ENCODE results near the gene GTF2H4. TPM values are rescaled to one million over a fixed set of nuclear protein-coding genes. Genes with fewer than 3 reads are reported as not detected.

Gene GTF2H4
- total RNA-seq, 1 donor from 2014 or later, result 29.2 TPM

DNA sequence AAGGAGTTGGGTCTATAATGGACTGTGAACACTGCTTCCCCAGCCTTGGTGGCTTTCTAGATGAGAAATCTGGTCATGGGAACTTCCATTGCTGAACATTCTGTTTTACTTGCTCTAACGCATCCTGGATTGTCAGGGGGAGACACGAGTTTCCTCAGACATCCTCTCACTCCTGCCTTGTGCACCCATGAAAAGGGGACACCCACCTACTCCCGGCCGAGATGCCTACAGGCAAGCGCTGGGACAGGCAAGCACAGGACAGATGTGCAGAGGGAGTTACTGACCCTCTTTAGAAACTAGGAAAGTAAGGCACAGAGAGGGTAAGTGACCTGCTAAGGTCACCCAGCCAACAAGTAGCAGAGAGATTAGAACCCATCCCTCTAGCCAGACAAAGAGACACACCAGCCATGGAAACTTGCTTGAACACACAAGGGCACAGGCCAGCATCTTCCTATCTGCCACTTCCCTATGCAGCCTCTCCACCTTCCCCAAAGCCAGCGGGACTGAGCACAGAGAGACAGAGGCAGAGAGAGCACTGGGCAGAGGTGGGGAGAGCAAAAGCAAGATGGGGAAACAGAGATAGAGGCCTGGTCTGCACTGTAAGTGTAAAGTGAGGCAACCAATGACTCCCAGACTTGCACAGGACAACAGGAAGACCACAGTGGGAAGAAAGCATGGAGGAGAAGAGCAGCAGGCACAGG lies 24.8 kb downstream of the GTF2H4 start:
- Histone ChIP-seq H4K20me1 (ENCODE audit: low read depth) (no peaks in the 10 kb centered on the region), H3K9me3 (ENCODE audit: low read depth) (no peaks in the 10 kb centered on the region), H3K4me1 (peaks cover 6% of the 10 kb centered on the region), H3K79me2 (ENCODE audit: low read depth) (no peaks in the 10 kb centered on the region), H3F3A (ENCODE audit: low read depth) (no peaks in the 10 kb centered on the region), H3K27ac (no peak overlapping the region), H3K27me3 (no peaks in the 10 kb centered on the region), H2AFZ (replicated peaks) (no peak overlapping the region), H3K36me3 (no peaks in the 10 kb centered on the region), H3K9ac (no peak overlapping the region), H3K4me2 (no peak overlapping the region), H3K4me3 (no peak overlapping the region)
- Mint-ChIP-seq H3K36me3 (peaks cover 13% of the 10 kb centered on the region), H3K4me1 (peaks cover 3% of the 10 kb centered on the region), H3K27ac (no peak overlapping the region), H3K27me3 (ENCODE audit: insufficient read depth, low read depth) (peaks cover 7% of the 10 kb centered on the region), H3K4me3 (peak overlapping the region; percentile 23), H3K9me3 (peaks cover 14% of the 10 kb centered on the region)
- DNase-seq (ENCODE audit: low spot score), result no peak
- TF ChIP-seq EZH2phosphoT487 (IDR thresholded peaks at IDR 0.05) (no peak), EZH2 (IDR thresholded peaks at IDR 0.05) (no peak)
- TF ChIP-seq, protein P1, sequence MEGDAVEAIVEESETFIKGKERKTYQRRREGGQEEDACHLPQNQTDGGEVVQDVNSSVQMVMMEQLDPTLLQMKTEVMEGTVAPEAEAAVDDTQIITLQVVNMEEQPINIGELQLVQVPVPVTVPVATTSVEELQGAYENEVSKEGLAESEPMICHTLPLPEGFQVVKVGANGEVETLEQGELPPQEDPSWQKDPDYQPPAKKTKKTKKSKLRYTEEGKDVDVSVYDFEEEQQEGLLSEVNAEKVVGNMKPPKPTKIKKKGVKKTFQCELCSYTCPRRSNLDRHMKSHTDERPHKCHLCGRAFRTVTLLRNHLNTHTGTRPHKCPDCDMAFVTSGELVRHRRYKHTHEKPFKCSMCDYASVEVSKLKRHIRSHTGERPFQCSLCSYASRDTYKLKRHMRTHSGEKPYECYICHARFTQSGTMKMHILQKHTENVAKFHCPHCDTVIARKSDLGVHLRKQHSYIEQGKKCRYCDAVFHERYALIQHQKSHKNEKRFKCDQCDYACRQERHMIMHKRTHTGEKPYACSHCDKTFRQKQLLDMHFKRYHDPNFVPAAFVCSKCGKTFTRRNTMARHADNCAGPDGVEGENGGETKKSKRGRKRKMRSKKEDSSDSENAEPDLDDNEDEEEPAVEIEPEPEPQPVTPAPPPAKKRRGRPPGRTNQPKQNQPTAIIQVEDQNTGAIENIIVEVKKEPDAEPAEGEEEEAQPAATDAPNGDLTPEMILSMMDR (IDR thresholded peaks at IDR 0.05), result no peak

DNA sequence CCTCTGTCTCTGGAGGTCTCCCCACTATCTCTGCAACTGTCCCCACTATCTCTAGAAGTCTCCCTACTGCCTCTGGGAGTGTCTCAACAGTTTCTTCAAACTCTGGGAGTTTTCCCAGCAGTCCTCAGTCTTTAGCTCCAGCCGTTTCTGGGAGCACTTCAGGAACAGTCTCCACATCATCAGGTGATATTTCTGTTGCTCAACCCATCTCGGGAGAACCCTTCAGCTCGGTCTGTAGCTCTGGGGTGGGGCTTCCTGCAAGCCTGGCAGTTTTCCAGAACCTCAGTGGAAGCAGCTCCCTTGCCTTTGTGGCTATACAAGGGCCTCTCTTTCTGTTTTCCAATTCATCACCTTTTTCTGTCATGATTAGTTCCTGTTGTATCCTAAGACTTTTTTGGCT lies 27.0 kb downstream of the GTF2H4 start:
- Histone ChIP-seq H2AFZ (replicated peaks) (no peak overlapping the region), H3K4me2 (no peak overlapping the region), H3K36me3 (no peaks in the 10 kb centered on the region), H3K9me3 (ENCODE audit: low read depth) (no peaks in the 10 kb centered on the region), H3K79me2 (ENCODE audit: low read depth) (no peaks in the 10 kb centered on the region), H3F3A (ENCODE audit: low read depth) (no peaks in the 10 kb centered on the region), H3K27me3 (no peaks in the 10 kb centered on the region), H4K20me1 (ENCODE audit: low read depth) (no peaks in the 10 kb centered on the region), H3K4me3 (no peak overlapping the region), H3K9ac (no peak overlapping the region), H3K4me1 (peaks cover 6% of the 10 kb centered on the region), H3K27ac (no peak overlapping the region)
- TF ChIP-seq EZH2phosphoT487 (IDR thresholded peaks at IDR 0.05), result no peak
- Mint-ChIP-seq H3K36me3 (no peaks in the 10 kb centered on the region), H3K4me3 (peak overlapping the region; percentile 7), H3K27me3 (ENCODE audit: insufficient read depth, low read depth) (peaks cover 16% of the 10 kb centered on the region), H3K27ac (no peak overlapping the region), H3K9me3 (no peaks in the 10 kb centered on the region), H3K4me1 (peaks cover 5% of the 10 kb centered on the region)
- DNase-seq (ENCODE audit: low spot score), result no peak

- TF ChIP-seq EZH2phosphoT487 (IDR thresholded peaks at IDR 0.05) (no peak), EZH2 (IDR thresholded peaks at IDR 0.05) (no peak)
- TF ChIP-seq, protein P1 (IDR thresholded peaks at IDR 0.05), result no peak
- Histone ChIP-seq H3K79me2 (ENCODE audit: low read depth) (no peaks in the 10 kb centered on the region), H3K4me2 (no peak overlapping the region), H4K20me1 (ENCODE audit: low read depth) (no peaks in the 10 kb centered on the region), H3K4me1 (peaks cover 9% of the 10 kb centered on the region), H3F3A (ENCODE audit: low read depth) (no peaks in the 10 kb centered on the region), H3K9me3 (ENCODE audit: low read depth) (no peaks in the 10 kb centered on the region), H3K27ac (no peak overlapping the region), H2AFZ (replicated peaks) (no peak overlapping the region), H3K36me3 (no peaks in the 10 kb centered on the region), H3K9ac (no peak overlapping the region), H3K4me3 (no peak overlapping the region), H3K27me3 (no peaks in the 10 kb centered on the region)
- Mint-ChIP-seq H3K4me1 (peaks cover 12% of the 10 kb centered on the region), H3K27me3 (ENCODE audit: insufficient read depth, low read depth) (peaks cover 19% of the 10 kb centered on the region), H3K4me3 (no peak overlapping the region), H3K27ac (no peak overlapping the region), H3K36me3 (no peaks in the 10 kb centered on the region), H3K9me3 (no peaks in the 10 kb centered on the region)
- DNase-seq (ENCODE audit: low spot score), result no peak
Measured at GRCh38 chr6:30937265-30937664, 29.3 kb downstream of the GTF2H4 start.

DNA sequence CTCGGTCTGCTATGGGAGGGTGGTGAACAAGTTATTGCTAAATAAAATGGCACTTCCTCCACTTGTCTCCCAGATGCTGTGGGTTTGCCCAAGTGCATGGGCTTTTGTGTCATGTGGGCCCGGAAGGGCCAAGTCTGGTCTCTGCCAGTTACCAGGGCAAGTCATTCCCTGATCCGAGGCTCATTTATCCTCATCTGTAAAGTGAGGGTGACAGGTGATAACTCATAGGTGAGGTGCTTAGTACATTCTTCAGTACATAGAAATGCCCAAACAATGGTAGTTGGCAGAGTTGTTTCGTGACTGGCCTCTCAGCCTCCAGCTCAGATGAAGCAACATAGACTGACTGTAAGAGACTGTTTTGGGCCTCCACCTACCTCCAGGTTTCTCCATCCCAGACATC lies 30.7 kb downstream of the GTF2H4 start:
- H3K4me1 ChIP-seq, result peaks cover 11% of the 10 kb centered on the region
- H3K27me3 ChIP-seq, result no peaks in the 10 kb centered on the region
- peaks cover 20% of the 10 kb centered on the region for H3K4me1 Mint-ChIP-seq
- H3K36me3 ChIP-seq, result no peaks in the 10 kb centered on the region
- H3K27me3 Mint-ChIP-seq (ENCODE audit: insufficient read depth, low read depth), result peaks cover 22% of the 10 kb centered on the region
- H2AFZ ChIP-seq (replicated peaks), result peak overlapping the region; percentile 17
- DNase-seq (ENCODE audit: low spot score), result no peak
- no peak overlapping the region for H3K9ac ChIP-seq
- no peak for TF ChIP-seq EZH2 (IDR thresholded peaks at IDR 0.05)
- TF ChIP-seq, protein P1 (IDR thresholded peaks at IDR 0.05), result no peak
- no peak for TF ChIP-seq EZH2phosphoT487 (IDR thresholded peaks at IDR 0.05)
- H4K20me1 ChIP-seq (ENCODE audit: low read depth), result no peaks in the 10 kb centered on the region
- H3F3A ChIP-seq (ENCODE audit: low read depth), result no peaks in the 10 kb centered on the region
- H3K9me3 ChIP-seq (ENCODE audit: low read depth), result no peaks in the 10 kb centered on the region
- peak overlapping the region; percentile 57 for H3K27ac Mint-ChIP-seq
- no peak overlapping the region for H3K4me3 ChIP-seq
- no peak overlapping the region for H3K4me3 Mint-ChIP-seq
- H3K36me3 Mint-ChIP-seq, result no peaks in the 10 kb centered on the region
- H3K27ac ChIP-seq, result no peak overlapping the region
- no peaks in the 10 kb centered on the region for H3K9me3 Mint-ChIP-seq
- H3K79me2 ChIP-seq (ENCODE audit: low read depth), result no peaks in the 10 kb centered on the region
- H3K4me2 ChIP-seq, result no peak overlapping the region
